HepG2 (cell line): Measurements from ENCODE around the gene BBOF1.

Experiments
- CEBPB ChIP-seq: IDR thresholded peaks from 2 replicates; pipeline ENCODE4 v1.6.1; 2011; ENCODE audit warnings: low read depth, low read length, improper control_type of control experiment, borderline replicate concordance
- CTCF ChIP-seq: sonication (generic); formaldehyde crosslinking; IDR thresholded peaks from 2 replicates; pipeline ENCODE4 v1.5.0; 2020; ENCODE audit warnings: mild to moderate bottlenecking, missing genetic modification reagents, moderate library complexity
- MAX ChIP-seq: IDR thresholded peaks from 2 replicates; pipeline ENCODE4 v1.6.1; 2012; ENCODE audit warnings: inconsistent platforms
- POLR2A ChIP-seq, 2 experiments: IDR thresholded peaks; 2 replicates each; pipeline ENCODE4 v1.6.1; 2011; ENCODE audit warnings: low read depth in 2 of 2, low read length in 2 of 2, mild to moderate bottlenecking in 1 of 2, moderate library complexity in 1 of 2; ENCODE audit not compliant: insufficient read depth in 1 of 2
- YY1 ChIP-seq: IDR thresholded peaks from 2 replicates; pipeline ENCODE4 v1.6.1; 2011; ENCODE audit warnings: low read length, low read depth, moderate library complexity, mild to moderate bottlenecking; ENCODE audit not compliant: insufficient read depth, insufficient replicate concordance
- ZFP36 ChIP-seq: fragments of 150-350 bp; IDR thresholded peaks from 2 replicates; pipeline ENCODE4 v1.6.1; 2018; ENCODE audit warnings: borderline replicate concordance, low read length, low read depth; ENCODE audit not compliant: partially characterized antibody
- TF ChIP-seq, protein P1 (sequence below): sonication (generic); formaldehyde crosslinking; IDR thresholded peaks from 2 replicates; pipeline ENCODE4 v1.4.0; 2020; ENCODE audit warnings: missing genetic modification reagents
- TF ChIP-seq, protein P2 (sequence below): IDR thresholded peaks from 2 replicates; pipeline ENCODE4 v1.6.1; 2018; ENCODE audit warnings: missing genetic modification reagents

DNA sequence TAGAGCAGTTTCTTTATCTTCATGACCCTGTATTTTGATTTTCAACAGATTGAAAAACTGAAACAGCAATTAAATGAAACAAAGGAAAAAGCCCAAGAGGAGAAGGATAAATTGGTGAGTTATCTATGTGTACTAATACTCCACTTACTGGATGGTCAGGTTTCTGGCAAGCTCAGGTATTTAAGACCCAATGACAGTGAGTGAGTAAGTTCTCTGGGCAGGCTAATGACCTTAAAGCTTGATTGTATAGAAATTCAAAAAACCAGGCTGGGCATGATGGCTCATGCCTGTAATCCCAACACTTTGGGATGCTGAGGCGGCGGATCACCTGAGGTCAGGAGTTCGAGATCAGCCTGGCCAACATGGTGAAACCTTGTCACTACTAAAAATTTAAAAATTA, 10.0 kb downstream of the BBOF1 start:
- TF ChIP-seq MAX, result no peak
- TF ChIP-seq CTCF (CRISPR knock-in tag), result no peak
- TF ChIP-seq, protein P1, sequence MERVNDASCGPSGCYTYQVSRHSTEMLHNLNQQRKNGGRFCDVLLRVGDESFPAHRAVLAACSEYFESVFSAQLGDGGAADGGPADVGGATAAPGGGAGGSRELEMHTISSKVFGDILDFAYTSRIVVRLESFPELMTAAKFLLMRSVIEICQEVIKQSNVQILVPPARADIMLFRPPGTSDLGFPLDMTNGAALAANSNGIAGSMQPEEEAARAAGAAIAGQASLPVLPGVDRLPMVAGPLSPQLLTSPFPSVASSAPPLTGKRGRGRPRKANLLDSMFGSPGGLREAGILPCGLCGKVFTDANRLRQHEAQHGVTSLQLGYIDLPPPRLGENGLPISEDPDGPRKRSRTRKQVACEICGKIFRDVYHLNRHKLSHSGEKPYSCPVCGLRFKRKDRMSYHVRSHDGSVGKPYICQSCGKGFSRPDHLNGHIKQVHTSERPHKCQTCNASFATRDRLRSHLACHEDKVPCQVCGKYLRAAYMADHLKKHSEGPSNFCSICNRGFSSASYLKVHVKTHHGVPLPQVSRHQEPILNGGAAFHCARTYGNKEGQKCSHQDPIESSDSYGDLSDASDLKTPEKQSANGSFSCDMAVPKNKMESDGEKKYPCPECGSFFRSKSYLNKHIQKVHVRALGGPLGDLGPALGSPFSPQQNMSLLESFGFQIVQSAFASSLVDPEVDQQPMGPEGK (CRISPR knock-in tag), result no peak
- no peak for TF ChIP-seq YY1
- no peak for TF ChIP-seq CEBPB
- no peak for TF ChIP-seq POLR2A (IDR thresholded peaks at IDR 0.05; ENCODE audit: insufficient read depth in 1 of 2, low read depth in 2 of 2, low read length in 2 of 2)
- no peak for TF ChIP-seq ZFP36
- TF ChIP-seq, protein P2, sequence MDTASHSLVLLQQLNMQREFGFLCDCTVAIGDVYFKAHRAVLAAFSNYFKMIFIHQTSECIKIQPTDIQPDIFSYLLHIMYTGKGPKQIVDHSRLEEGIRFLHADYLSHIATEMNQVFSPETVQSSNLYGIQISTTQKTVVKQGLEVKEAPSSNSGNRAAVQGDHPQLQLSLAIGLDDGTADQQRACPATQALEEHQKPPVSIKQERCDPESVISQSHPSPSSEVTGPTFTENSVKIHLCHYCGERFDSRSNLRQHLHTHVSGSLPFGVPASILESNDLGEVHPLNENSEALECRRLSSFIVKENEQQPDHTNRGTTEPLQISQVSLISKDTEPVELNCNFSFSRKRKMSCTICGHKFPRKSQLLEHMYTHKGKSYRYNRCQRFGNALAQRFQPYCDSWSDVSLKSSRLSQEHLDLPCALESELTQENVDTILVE (CRISPR knock-in tag), result no peak
